Measurements from ENCODE around the gene SORCS3.

DNA sequence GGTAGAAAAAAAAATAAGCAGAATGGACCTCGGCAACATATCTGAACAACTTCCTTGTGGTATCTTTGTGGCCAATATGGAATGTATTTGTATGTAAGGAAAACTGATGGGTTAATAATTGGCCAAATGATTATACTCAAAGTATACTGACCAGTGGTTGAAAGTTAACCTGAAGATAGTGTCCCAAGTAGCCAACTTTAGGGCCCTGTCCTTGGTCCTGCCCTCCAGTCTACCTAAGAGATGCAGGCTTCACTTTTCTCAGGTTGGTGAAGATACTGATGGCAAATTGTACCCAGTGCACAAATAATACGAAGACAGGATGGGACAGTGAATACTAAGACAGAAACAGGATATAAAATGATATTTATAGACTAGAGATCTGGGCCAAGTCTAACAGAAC is 109.2 kb downstream of the SORCS3 start:
- no peak for TF ChIP-seq POLR2A (IDR thresholded peaks at IDR 0.05)
- TF ChIP-seq, protein P1, sequence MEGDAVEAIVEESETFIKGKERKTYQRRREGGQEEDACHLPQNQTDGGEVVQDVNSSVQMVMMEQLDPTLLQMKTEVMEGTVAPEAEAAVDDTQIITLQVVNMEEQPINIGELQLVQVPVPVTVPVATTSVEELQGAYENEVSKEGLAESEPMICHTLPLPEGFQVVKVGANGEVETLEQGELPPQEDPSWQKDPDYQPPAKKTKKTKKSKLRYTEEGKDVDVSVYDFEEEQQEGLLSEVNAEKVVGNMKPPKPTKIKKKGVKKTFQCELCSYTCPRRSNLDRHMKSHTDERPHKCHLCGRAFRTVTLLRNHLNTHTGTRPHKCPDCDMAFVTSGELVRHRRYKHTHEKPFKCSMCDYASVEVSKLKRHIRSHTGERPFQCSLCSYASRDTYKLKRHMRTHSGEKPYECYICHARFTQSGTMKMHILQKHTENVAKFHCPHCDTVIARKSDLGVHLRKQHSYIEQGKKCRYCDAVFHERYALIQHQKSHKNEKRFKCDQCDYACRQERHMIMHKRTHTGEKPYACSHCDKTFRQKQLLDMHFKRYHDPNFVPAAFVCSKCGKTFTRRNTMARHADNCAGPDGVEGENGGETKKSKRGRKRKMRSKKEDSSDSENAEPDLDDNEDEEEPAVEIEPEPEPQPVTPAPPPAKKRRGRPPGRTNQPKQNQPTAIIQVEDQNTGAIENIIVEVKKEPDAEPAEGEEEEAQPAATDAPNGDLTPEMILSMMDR (IDR thresholded peaks at IDR 0.05) = no peak

All from esophagus squamous epithelium (tissue), 4 donors.